AG20443 (cell line): Measurements from ENCODE around the gene BBS2.

Experiments used
- DNase-seq: peaks from one replicate; pipeline ENCODE4 v3.0.0; 2012; ENCODE audit warnings: low spot score, mixed read lengths

Gene BBS2

DNA sequence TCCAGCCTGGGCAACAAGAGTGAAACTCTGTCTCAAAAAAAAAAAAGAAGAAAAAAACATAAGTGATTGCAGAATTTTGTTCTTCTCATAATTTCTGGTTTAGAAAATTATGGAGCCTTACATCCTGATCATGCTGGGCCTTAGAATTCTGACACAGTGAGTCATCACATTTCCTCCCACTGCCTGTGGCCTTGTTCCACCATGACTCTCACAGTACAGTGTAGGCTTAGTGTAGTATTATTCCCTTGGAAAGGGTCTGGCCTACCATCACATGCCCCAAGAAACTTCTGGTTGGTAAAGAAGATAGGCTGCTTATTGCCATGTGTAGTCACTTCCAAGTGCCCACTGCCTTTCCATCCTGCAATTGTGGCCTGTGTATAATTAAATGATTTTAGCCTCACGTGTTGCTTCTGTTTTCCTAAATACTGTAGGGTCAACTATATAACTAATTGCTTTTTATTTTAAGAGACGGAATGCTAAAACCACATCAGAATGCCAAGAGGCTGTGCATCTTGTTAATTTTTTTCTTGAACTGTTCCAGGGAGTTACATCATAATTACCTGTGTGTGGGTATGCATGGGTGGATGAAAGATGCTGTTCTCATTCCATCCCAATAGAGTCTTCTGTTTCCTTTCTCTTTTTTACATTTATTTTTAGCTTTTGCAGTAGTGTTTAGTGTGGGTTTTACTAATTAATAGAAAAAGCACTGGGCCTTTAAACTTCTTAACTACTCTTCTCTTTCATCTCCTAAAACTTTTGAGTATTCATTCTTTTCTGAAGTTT is 42.5 kb downstream of the BBS2 start:
- peak; percentile 91 for DNase-seq

DNA sequence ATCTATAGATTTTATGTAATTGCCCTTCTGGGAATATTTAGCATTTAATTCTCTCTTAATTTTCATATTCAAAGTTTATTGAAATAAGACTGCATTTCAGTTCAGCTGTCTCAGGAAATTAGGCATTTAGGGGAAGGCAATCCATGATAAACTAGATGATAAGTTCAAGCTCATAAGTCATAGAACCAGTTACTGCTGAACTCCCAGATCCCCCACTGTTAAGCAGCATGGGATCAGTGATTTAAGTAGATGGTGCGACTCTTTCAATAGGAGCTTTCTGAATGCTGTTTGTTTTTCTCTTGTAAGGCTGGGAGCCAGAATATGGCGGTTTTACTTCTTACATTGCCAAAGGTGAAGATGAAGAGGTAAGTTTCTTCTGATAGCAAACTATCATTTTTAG is 44.6 kb downstream of the BBS2 start:
- no peak for DNase-seq

DNA sequence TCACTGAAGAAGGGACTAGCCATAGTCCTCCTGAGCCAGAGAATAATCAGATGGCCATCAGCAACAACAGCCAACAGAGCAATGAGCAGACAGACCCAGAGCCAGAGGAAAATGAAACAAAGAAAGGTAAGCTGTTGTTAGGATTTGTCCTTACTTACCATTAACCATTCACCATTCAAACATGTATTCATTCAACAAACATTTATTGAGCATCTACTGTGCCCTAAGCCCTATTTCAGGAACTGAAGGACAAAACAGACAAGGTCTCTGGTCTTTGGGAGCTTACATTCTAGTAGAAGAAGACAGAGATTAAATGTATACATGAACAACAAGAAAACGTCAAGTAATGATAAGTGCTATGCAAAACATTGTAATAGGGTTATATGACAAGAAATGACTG is 49.2 kb downstream of the BBS2 start:
- no peak for DNase-seq

DNA sequence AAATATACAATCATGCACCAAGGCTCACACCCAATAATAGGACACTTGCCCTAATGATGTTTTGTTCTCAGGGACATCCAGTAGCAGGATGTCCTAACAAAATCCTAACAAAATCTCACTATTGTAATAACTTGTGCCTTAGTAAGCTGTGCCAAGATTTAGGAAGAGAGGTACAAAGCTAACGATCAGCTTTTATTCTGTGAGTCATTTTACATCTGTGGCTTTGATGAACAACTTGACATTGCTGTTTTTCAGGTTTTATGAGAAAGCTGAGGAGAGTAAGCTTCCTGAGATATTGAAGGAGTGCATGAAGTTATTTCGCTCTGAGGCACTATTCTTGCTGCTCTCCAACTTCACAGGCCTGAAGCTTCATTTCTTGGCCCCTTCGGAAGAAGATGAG is 49.6 kb downstream of the BBS2 start:
- DNase-seq, result no peak

DNA sequence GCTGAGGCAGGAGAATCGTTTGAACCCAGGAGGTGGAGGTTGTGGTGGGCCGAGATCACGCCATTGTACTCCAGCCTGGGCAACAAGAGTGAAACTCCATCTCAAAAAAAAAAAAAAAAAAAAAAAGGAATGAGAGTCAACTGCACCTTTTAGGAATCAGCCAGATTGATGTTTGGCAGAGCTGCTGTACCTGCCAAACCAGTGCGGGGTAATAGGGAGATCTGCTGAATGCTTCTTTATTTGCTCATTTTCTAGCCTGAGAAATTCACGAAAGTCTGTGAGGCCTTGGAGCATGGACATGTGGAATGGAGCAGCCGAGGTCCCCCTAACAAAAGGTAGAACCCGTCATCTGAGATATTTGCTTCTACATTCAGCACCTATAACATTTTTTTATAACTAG is 50.1 kb downstream of the BBS2 start:
- DNase-seq, result no peak

DNA sequence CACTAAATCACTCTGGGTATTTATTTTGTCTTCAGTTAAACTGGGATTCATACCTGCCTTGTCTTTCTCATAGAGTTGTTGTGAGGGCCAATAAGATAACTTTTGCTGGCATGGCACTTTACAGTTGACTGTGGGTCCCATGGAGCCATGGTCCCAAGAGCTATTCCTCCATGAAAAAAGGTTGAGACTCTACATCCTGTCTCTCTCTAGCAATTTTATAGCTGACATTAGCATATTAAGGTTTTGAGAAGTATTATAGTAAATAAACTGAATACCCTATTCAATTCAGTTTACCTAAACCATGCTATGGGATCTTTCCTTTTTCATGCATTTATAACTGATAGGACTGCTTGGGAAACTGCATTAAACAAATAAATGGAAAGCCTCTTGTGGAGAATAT is 51.0 kb downstream of the BBS2 start:
- DNase-seq, result no peak

DNA sequence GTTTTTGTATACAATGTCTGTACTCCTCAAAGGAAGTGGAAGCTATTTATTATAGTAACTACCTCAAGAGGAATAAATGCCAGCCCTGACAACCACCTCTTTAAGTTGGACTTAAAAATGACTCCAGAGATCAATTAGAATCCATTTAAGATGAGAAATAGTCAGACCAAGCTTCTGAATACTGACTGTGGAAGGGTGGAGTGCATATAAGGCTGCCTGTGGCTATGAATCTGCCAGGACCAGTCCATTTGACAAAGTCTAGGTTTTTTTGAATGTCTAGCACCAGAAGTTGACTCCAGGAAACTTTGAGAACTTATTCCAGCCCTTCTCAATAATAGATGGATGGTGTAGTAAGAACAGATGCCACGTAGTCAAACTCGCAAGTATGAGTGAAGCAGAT is 53.5 kb downstream of the BBS2 start:
- no peak for DNase-seq

DNA sequence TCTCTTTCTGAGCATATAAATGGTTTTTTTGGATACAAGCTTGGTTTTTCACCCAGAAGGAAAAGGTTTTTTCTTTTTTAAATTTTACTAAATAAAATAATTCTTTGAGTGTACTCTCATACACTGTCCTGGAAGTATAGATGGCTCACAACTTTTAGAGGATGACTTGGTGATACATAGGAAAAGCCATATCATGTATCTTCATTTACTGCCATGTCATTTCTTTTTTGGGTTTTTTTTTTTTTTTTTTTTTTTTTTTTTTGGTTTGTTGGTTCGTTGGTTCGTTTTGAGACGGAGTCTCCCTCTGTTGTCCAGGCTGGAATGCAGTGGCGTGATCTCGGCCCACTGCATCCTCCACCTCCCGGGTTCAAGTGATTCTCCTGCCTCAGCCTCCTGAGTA is 56.7 kb downstream of the BBS2 start:
- DNase-seq, result no peak

DNA sequence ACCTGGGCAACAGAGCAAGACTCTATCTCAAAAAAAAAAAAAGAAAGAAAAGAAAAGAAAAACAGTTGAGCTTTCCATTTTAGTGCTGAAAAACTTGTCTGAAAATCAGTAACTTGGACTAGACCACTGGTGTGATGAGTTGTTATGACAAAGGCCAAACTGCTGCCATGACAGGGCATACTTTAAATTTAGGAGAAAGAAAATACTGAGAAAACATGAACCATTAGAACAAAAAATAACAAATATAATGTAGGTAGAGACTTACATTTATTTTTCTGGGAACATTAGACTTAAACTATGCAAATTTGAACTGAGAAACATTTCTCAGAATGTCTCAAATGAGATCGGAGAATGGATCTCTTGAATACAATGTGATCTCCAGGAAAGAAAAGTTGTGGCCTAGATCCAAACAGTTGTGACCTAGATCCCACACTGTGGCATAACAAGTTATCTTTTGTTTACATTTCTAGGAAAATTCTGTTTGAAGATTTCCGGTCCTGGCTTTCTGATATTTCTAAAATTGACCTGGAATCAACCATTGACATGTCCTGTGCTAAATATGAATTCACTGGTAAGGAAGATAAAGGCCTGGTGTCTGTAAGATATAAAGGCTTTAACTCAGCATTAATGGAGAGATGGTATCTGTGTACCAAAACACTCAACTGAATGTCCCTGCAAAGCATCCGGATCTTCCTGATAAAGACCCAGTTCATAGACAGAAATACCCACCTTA is 57.6 kb downstream of the BBS2 start:
- no peak for DNase-seq

DNA sequence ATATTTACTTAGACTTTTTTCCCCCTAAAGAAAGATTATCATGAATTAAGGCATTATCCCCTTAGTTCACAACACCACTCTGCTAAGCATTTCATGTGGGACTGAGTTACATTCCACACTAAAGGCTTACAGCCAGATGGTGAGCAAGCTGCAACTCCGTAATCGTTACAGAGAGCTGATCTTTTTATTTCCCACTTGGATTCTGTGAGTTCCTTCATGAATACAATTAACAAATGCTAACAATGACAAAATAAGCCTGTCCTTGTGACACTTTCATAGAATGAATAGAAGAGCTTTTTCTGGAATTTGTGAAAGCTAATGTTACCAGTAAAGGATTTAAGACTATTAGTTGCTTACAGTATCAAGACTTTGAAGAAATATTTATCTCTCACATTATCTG is 59.7 kb downstream of the BBS2 start:
- DNase-seq, result no peak

DNA sequence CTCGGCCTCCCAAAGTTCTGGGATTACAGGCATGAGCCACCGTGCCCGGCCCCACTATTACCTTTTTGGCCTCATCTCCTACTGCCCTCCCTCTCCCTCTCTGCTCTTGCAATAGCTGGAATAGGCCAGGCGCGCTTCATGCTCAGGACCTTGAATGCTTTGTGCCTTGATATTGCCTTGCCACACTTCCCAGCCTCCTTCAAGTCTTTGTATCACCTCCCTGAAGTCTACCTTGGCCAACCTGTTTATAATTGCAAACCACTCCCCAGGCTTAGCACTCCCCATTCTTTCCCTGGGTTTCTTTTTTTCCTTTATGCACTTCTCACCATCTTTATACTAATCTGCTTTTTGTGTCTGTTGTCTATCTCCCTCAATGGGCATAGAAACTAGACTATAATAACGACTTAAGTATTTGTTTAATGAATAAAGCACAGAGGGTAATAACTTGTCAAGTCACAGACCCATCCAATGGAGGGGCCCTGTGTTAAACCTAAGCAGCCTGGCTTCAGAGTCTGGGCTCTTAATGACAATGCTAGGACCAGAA is 61.8 kb downstream of the BBS2 start:
- DNase-seq, result no peak

DNA sequence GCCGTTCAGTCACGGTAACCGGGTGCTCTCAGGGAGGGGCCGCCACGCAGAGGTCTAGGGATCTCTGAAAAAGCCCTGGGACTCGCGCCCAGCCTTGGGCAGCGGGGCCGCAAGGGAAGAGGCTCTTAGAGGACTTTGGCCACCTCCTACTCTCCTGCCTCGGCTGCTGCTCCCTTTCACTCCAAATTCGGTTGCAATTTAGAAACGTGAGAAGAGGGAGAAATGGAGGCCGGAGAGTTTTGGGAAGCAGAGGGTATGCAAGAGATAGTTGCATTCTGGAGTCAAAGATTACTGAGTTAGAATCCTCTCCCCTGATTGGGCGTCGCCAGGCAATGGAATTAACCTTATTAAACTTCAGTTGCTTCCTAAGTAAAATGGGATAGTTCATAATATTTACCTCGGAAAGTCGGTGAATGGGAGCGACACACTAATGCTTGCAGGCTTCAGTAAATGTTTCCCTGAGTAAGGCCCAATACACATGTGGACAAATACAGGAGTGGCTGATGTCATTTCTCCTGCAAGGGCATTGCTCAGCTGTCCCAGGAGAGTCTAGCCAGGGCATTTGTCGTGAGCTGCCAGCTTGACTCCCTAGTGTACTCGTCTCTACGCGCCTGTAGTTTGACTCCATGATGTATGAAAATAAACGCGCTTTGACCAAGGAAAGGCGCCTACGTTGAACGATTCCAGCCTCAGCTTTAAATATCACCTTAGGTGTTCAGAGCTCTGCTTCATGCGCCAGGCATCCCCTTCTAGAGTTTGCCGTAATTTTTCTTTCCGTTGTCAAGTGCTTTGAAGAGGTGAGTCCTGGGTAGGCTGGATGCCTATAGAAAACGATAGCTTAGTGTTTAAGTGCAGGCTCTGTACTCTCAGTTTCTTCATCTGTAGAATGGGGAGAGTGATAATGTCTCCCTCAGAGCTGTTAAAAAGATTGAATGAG is 67.8 kb downstream of the BBS2 start:
- peak; percentile 73 for DNase-seq

DNA sequence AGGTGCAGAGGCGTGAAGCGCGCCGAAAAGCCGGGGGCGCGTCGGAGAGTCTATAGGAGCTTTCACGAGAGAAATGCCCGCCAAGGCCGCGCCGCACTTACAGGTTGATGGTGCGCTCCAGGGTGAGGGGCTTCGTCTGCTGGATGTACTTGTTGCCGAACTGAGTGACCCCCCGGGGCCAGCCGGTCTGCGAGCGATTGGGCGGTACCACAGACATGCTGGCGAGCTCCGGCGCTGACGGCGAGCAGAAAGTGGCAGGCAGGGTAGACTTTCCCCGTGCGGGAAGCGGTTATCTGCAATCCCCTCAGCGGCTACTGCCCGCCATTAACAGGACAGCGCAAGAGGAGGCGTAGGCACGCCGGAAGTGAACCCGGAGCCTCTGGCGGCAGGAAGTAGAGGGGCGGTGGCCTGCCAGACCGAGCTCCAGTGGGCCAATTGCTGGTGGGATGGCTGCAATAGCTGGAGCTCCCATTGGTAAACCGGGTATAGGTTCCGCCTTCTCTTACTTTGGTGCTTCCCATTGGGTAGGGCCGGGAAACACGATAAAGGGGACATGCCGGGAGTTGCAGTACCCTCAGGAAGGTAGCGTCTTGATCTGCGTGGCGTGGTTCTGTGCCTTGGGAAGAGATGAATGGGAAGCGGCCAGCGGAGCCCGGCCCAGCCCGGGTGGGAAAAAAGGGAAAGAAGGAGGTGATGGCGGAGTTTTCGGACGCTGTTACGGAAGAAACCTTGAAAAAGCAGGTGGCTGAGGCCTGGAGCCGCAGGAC is 68.7 kb downstream of the BBS2 start, which contains the start of the genes NUDT21 and OGFOD1:
Gene NUDT21 (minus strand): TSS at position 347 of the 767 bp plus-strand sequence. CDS start 130 bp downstream, at position 217.
Gene OGFOD1 (plus strand): TSS at position 569 of the 767 bp plus-strand sequence. CDS start 59 bp downstream, at position 628.
- peak; percentile 99 for DNase-seq

DNA sequence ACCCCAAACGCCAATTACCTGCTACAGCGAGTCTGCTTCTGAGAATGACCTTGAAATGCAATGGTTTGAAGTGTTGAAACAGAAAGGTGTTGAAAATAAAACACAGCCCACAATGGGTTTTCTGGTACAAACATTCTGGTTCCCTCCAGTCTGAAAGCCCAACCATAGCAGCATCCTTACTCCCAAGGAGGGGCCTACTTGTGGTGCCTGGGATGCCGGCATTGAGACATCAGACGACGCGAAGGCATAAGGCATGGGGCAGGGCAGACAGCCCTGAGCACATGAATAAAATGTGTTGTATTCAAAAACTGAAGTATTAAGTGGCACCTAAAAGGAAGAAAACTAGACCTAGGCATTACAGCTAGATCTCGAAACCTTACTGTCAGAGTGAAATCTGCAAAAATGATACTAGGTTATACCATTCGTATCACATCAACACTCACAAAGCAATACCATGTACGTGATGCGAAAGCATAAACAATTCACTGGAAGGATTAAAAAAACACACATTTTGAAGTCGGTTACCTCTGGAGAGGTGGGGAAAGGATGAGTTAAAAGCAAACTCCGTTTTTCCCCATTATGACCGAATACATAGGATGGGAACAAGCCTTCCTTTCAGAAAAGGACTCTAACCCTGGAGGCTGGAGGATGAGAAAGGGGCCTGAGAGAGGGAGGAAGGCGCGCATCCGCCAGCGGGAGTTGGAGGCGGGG is 69.4 kb downstream of the BBS2 start:
- DNase-seq, result peak; percentile 45

DNA sequence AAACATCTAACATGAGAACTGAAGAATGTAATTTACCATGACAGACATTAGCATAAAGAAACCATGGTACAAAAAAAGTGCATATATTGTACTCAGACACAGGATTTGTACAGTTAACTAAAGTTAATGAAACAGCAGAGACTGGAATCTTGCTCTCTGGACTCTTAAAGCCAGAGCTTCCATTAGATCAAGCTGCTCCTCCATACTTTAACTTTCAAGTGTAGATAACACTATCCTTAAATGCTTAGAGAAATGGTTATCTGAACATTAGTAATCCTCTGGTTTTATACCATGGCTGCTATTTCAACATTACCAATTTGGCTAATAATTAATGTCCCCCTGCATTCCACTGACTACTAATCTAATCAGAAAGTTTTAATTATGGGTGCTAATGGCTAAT is 71.8 kb downstream of the BBS2 start:
- DNase-seq, result no peak

DNA sequence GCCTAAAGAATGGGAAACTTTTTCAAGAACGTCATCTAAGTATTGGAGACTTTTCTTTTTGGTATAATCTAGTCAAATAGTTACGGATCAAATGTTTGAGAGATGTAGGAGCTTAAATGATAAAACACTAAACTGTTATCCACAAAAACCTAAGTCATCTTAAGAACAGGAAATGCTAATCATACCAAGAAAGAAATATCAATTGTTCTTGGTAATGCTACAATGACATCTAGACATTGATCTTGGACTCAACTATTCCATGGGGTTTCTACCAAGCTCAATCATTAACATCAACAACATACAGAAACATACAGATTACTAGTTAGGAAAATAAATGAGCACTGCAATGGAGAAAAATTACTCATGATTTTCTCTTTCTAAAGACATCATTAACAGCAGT is 72.5 kb downstream of the BBS2 start:
- no peak for DNase-seq

DNA sequence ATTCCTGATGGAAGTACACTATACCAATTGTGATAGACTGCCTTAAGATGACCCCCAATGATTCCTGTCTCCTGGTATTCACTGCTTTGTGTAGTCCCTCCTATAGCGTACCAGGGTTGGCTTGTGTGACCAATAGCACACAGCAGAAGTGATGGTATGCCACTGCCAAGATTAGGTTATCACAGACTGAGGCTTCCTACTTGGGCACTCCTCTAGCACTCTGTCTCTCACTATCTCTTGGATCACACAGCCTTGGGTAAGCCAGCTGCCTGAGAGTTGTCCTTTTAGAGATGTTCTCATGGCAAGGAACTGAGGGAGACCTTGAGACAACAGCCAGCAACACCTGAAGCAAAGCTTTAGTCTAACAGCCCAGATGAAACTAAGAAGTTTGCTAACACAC is 81.8 kb downstream of the BBS2 start:
- no peak for DNase-seq

DNA sequence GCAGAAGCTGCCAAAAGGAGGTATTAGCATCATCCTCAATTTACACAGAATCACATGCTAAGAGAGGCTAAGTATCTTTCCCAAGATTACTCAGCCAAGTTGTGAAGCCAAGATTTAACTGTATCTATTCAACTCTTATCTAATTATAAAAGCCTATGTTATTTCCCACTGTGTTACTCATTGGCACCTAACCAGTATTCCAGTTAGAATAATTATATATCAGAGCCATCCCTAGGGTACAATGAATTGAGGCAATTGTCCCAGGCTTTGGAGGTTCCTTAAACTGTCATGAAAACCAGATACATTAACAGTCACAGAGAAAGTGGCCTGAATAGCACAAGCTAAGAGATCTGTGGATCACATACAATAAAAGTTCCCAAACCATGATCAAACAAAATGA is 83.6 kb downstream of the BBS2 start:
- DNase-seq, result no peak
